GM10847 (cell line): ENCODE data around the gene NAA38.

Source experiments
- POLR2A ChIP-seq: IDR thresholded peaks from 2 replicates; pipeline ENCODE4 v1.6.1; 2011; ENCODE audit not compliant: insufficient read length; ENCODE audit errors: extremely low read depth

Gene NAA38

GRCh38 chr17:7856811-7857712 lies at the start of gene NAA38:
Gene NAA38, minus strand, starts transcription at chr17:7857559. Its CDS starts 96 bp downstream, at chr17:7857463.
- TF ChIP-seq POLR2A, result peak; percentile 29

- TF ChIP-seq POLR2A, result no peak
Observed at GRCh38 chr17:7903154-7904103, 46.1 kb upstream of the NAA38 start.

- TF ChIP-seq POLR2A, result no peak
Observed at GRCh38 chr17:7897773-7898172, 40.4 kb upstream of the NAA38 start.

GRCh38 chr17:7897090-7897489 lies 39.7 kb upstream of the NAA38 start:
- no peak for TF ChIP-seq POLR2A

GRCh38 chr17:7894866-7895265 lies 37.5 kb upstream of the NAA38 start:
- TF ChIP-seq POLR2A, result no peak

GRCh38 chr17:7894226-7894625 lies 36.9 kb upstream of the NAA38 start:
- TF ChIP-seq POLR2A, result no peak

GRCh38 chr17:7893187-7893880 lies 36.0 kb upstream of the NAA38 start:
- no peak for TF ChIP-seq POLR2A

GRCh38 chr17:7889166-7889955 lies 32.0 kb upstream of the NAA38 start:
- TF ChIP-seq POLR2A, result no peak

- no peak for TF ChIP-seq POLR2A
Observed at GRCh38 chr17:7888184-7888920, 31.0 kb upstream of the NAA38 start, which contains the start of gene CHD3. Gene CHD3, plus strand, starts transcription at chr17:7888789. Its CDS starts 212 bp downstream, at chr17:7889001.

GRCh38 chr17:7887482-7888183 lies 30.3 kb upstream of the NAA38 start:
- no peak for TF ChIP-seq POLR2A

GRCh38 chr17:7887038-7887481 lies 29.7 kb upstream of the NAA38 start:
- no peak for TF ChIP-seq POLR2A

GRCh38 chr17:7886227-7887037 lies 29.1 kb upstream of the NAA38 start:
- TF ChIP-seq POLR2A, result no peak
